ENCODE data around the gene MTHFR.

- no peak for TF ChIP-seq JUND (IDR thresholded peaks at IDR 0.05)
- no peak for TF ChIP-seq TEAD4 (IDR thresholded peaks at IDR 0.05; ENCODE audit: borderline replicate concordance, insufficient read depth)
- no peak for TF ChIP-seq REST (IDR thresholded peaks at IDR 0.05; ENCODE audit: low read depth, low read length)
- no peak for TF ChIP-seq MAX (IDR thresholded peaks at IDR 0.05; ENCODE audit: low read depth)
Observed at GRCh38 chr1:11795238-11795890, 10.4 kb downstream of the MTHFR start.

Data from SK-N-SH (cell line).